SU-DHL-6 (cell line): ENCODE measurements around the gene CEND1.

ENCODE experiments used
- H2AFZ ChIP-seq: fragments of 200-600 bp; sonication (generic); 2 replicates; pipeline ENCODE4 v1.6.1; 2014; ENCODE audit warnings: low read depth, mild to moderate bottlenecking, moderate library complexity, mixed read lengths, antibody characterized with exemption, low read length; ENCODE audit not compliant: severe bottlenecking
- H3F3A ChIP-seq: fragments of 200-600 bp; shearing (Covaris generic); 2 replicates; pipeline ENCODE4 v1.6.0; 2016; ENCODE audit warnings: antibody characterized with exemption, mild to moderate bottlenecking; ENCODE audit not compliant: insufficient read depth
- H3K27ac ChIP-seq: fragments of 200-600 bp; sonication (generic); 2 replicates; pipeline ENCODE4 v1.5.1; 2016; ENCODE audit warnings: low read depth, mild to moderate bottlenecking, low read length, moderate library complexity, mixed read lengths
- H3K27me3 ChIP-seq: fragments of 200-600 bp; sonication (generic), shearing (Covaris generic); 2 replicates; pipeline ENCODE4 v1.6.0; 2014; ENCODE audit warnings: mild to moderate bottlenecking, low read length
- H3K36me3 ChIP-seq: fragments of 200-600 bp; sonication (generic); 2 replicates; pipeline ENCODE4 v1.6.1; 2014; ENCODE audit warnings: mild to moderate bottlenecking, low read length, mixed read lengths
- H3K4me2 ChIP-seq: fragments of 300-600, 200-600 bp; shearing (Covaris generic), sonication (generic); 2 replicates; pipeline ENCODE4 v1.6.0; 2014; ENCODE audit warnings: low read length, low read depth, mild to moderate bottlenecking; ENCODE audit not compliant: poor library complexity, severe bottlenecking
- H3K4me3 ChIP-seq: fragments of 200-600 bp; sonication (generic); 2 replicates; pipeline ENCODE4 v1.5.1; 2014; ENCODE audit warnings: antibody characterized with exemption, low read length, mild to moderate bottlenecking, mixed read lengths; ENCODE audit not compliant: insufficient read depth, poor library complexity, severe bottlenecking
- H3K79me2 ChIP-seq: fragments of 200-600 bp; sonication (generic); 2 replicates; pipeline ENCODE4 v1.6.1; 2014; ENCODE audit warnings: mild to moderate bottlenecking, low read length, moderate library complexity; ENCODE audit not compliant: insufficient read depth
- H3K9ac ChIP-seq: fragments of 200-600 bp; sonication (generic); 2 replicates; pipeline ENCODE4 v1.7.0; 2014; ENCODE audit warnings: mild to moderate bottlenecking, low read length
- H3K9me2 ChIP-seq: fragments of 200-600 bp; sonication (generic); replicated peaks from 2 replicates; pipeline ENCODE4 v1.6.1; 2014; ENCODE audit warnings: low read length; ENCODE audit not compliant: insufficient read depth
- H3K9me3 ChIP-seq: fragments of 200-600 bp; sonication (generic); 2 replicates; pipeline ENCODE4 v1.6.1; 2014; ENCODE audit warnings: low read length, mixed read lengths; ENCODE audit not compliant: insufficient read depth
- H4K20me1 ChIP-seq: fragments of 200-600 bp; sonication (generic); 2 replicates; pipeline ENCODE4 v1.6.1; 2014; ENCODE audit warnings: low read depth, mild to moderate bottlenecking, antibody characterized with exemption, low read length, moderate library complexity, mixed read lengths
- EZH2phosphoT487 ChIP-seq: fragments of 200-600 bp; sonication (generic), shearing (Covaris generic); conservative IDR thresholded peaks from 2 replicates; pipeline ENCODE4 v1.6.1; 2018; ENCODE audit warnings: mild to moderate bottlenecking, antibody characterized with exemption, low read length, moderate library complexity, mixed read lengths
- TF ChIP-seq, protein P1 (sequence below): fragments of 200-600 bp; sonication (generic); IDR thresholded peaks from one replicate; pipeline ENCODE4 v1.5.1; 2017; ENCODE audit warnings: antibody characterized with exemption, mild to moderate bottlenecking, low read length, moderate library complexity; ENCODE audit not compliant: insufficient read depth, poor library complexity, severe bottlenecking

The CEND1 gene

DNA sequence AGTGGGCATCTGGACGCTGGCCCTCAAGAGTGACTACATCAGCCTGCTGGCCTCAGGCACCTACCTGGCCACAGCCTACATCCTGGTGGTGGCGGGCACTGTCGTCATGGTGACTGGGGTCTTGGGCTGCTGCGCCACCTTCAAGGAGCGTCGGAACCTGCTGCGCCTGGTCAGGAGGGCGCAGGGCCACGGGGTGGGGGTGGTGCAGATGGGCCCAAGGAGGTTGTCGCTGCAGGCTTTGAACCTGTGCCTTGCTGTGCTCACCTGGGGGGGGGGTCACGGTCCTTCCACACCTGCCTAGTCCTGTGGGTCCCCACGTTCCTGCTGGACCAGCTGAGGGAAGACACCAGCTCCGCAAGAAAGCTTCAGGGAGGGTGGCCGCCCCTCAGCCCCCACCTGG is 46.4 kb upstream of the CEND1 start:
- Histone ChIP-seq H3K27me3 (no peaks in the 10 kb centered on the region), H3K9me3 (no peaks in the 10 kb centered on the region), H2AFZ (no peak overlapping the region), H3K4me2 (no peak overlapping the region), H4K20me1 (peaks cover 5% of the 10 kb centered on the region; the same call in 1 of the 2 replicates), H3F3A (no peaks in the 10 kb centered on the region), H3K9ac (no peak overlapping the region), H3K27ac (no peak overlapping the region), H3K9me2 (no peaks in the 10 kb centered on the region), H3K4me3 (no peak overlapping the region), H3K79me2 (peaks cover 10% of the 10 kb centered on the region), H3K36me3 (no peaks in the 10 kb centered on the region)
- no peak for TF ChIP-seq EZH2phosphoT487
- TF ChIP-seq, protein P1, sequence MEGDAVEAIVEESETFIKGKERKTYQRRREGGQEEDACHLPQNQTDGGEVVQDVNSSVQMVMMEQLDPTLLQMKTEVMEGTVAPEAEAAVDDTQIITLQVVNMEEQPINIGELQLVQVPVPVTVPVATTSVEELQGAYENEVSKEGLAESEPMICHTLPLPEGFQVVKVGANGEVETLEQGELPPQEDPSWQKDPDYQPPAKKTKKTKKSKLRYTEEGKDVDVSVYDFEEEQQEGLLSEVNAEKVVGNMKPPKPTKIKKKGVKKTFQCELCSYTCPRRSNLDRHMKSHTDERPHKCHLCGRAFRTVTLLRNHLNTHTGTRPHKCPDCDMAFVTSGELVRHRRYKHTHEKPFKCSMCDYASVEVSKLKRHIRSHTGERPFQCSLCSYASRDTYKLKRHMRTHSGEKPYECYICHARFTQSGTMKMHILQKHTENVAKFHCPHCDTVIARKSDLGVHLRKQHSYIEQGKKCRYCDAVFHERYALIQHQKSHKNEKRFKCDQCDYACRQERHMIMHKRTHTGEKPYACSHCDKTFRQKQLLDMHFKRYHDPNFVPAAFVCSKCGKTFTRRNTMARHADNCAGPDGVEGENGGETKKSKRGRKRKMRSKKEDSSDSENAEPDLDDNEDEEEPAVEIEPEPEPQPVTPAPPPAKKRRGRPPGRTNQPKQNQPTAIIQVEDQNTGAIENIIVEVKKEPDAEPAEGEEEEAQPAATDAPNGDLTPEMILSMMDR: no peak

DNA sequence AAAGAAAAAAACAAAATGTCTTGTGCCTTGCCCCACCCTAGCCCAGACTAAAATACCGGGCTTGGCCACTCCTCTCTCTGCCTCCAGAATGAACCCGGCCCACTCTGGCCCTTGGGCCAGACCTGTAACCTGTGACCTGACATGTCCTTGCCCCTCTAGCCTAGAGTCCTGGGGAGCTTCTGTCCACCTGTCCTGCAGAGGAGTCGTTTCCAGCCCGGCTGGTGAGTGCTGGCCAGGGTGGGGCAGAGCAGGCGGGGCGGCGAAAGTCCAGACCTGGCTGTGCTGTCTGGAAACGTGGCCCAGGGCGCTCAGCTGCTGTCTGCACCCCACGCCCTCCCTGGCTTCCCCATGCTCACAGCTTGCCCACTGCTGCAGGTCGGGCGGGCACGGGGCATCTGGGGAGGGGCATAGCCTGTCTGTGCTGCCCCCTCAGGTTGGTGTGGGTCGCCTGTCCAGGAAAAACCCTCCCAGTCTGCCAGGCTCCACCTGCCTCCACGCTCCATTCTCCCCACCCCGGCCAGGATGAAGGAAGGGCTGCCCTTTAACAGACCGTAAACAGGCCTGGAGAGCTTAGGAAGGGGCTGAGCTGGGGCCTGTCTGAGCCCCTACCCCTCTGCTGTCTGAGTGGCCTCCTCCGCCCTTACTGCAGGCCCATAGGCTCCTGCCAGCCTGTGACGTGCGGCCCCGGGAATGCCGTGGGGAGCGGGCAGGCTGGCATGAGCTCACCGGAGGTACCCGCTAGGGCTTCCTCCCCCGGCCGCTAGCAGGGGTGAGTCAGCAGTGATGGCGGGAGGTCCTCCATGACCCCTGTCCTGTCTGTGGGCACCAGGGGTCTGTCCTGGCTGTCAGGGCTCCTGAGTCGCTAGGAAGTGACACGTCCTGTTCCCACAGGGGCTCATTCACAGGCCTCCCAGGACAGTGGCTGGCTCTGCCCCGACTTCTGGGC is 44.8 kb upstream of the CEND1 start:
- H3K9me3 ChIP-seq: no peaks in the 10 kb centered on the region
- TF ChIP-seq, protein P1: no peak
- no peak; the same call in 1 of the 2 replicates for TF ChIP-seq EZH2phosphoT487
- no peaks in the 10 kb centered on the region for H4K20me1 ChIP-seq
- H2AFZ ChIP-seq: no peak overlapping the region
- H3K27me3 ChIP-seq: no peaks in the 10 kb centered on the region
- no peak overlapping the region for H3K9ac ChIP-seq
- no peaks in the 10 kb centered on the region for H3K36me3 ChIP-seq
- H3K79me2 ChIP-seq: no peaks in the 10 kb centered on the region
- H3K4me3 ChIP-seq: no peak overlapping the region
- H3K4me2 ChIP-seq: no peak overlapping the region
- no peak overlapping the region for H3K27ac ChIP-seq
- H3F3A ChIP-seq: no peaks in the 10 kb centered on the region
- H3K9me2 ChIP-seq: no peaks in the 10 kb centered on the region

DNA sequence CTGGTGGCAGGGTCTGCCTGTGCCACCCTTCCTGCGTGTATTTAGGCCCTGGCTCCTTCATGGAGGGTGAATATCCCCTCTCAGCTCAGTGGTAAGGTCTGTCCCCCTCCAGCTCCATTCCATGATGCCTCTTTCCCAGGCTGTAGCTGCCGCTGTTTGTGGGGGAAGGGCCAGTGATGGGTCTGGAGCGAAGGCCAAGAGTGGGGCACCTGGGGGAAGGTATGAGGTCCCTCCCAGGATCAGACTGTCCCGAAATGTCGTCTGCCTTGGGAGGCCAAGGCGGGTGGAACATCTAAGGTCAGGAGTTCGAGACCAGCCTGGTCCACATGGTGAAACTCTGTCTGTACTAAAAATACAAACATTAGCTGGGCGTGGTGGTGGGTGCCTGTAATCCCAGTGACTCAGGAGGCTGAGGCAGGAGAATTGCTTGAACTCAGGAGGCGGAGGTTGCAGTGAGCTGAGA is 44.0 kb upstream of the CEND1 start:
- Histone ChIP-seq H3K4me3 (no peak overlapping the region), H3K9me3 (no peaks in the 10 kb centered on the region), H3K9ac (no peak overlapping the region), H3K27ac (no peak overlapping the region), H2AFZ (no peak overlapping the region), H3K9me2 (no peaks in the 10 kb centered on the region), H3K4me2 (no peak overlapping the region), H3F3A (no peaks in the 10 kb centered on the region), H3K27me3 (no peaks in the 10 kb centered on the region), H4K20me1 (no peaks in the 10 kb centered on the region), H3K36me3 (no peaks in the 10 kb centered on the region), H3K79me2 (no peaks in the 10 kb centered on the region)
- no peak for TF ChIP-seq EZH2phosphoT487
- TF ChIP-seq, protein P1: no peak
